RWPE2 (cell line): ENCODE measurements around the gene NAA60.
"Not testable (repeated sequence)": the region's sequence is repeated elsewhere in the genome, so short reads cannot be mapped to it uniquely, and the experiment has no call there.

Experiments used
- ATAC-seq: fragments of 200-7000 bp; cut with Tn5 transposase; 3 replicates; pipeline ENCODE4 v1.9.1; 2021; ENCODE audit warnings: low read depth
- DNase-seq: peaks from one replicate; pipeline ENCODE4 v3.0.0-alpha.2; 2020; ENCODE audit warnings: low spot score
- H3K27ac ChIP-seq: fragments of 450-650 bp; 2 replicates; pipeline ENCODE4 v1.5.1; 2017; ENCODE audit warnings: mild to moderate bottlenecking; ENCODE audit not compliant: poor library complexity, severe bottlenecking
- H3K27me3 ChIP-seq: fragments of 250-450 bp; sonication (Bioruptor Pico); 2 replicates; pipeline ENCODE4 v1.5.1; 2021; ENCODE audit warnings: mild to moderate bottlenecking, moderate library complexity; ENCODE audit not compliant: insufficient read depth, poor library complexity, severe bottlenecking
- H3K36me3 ChIP-seq: fragments of 250-450 bp; sonication (Bioruptor Pico); 2 replicates; pipeline ENCODE4 v1.5.1; 2020; ENCODE audit warnings: low read depth, mild to moderate bottlenecking, moderate library complexity
- H3K4me1 ChIP-seq: fragments of 250-450 bp; sonication (Bioruptor Pico); 2 replicates; pipeline ENCODE4 v1.5.1; 2021; ENCODE audit warnings: mild to moderate bottlenecking, moderate library complexity; ENCODE audit not compliant: insufficient read depth, poor library complexity, severe bottlenecking
- H3K4me3 ChIP-seq: fragments of 250-450 bp; sonication (Bioruptor Pico); 2 replicates; pipeline ENCODE4 v1.5.1; 2021; ENCODE audit warnings: mild to moderate bottlenecking, moderate library complexity; ENCODE audit not compliant: severe bottlenecking
- H3K9me3 ChIP-seq: fragments of 250-450 bp; sonication (Bioruptor Pico); 2 replicates; pipeline ENCODE4 v1.5.1; 2021; ENCODE audit warnings: mild to moderate bottlenecking, moderate library complexity; ENCODE audit not compliant: severe bottlenecking
- TF ChIP-seq, protein P1 (sequence below): fragments of 450-650 bp; IDR thresholded peaks from one replicate; pipeline ENCODE4 v1.5.1; 2017; ENCODE audit warnings: mild to moderate bottlenecking, moderate library complexity; ENCODE audit not compliant: poor library complexity, severe bottlenecking

The NAA60 gene

DNA sequence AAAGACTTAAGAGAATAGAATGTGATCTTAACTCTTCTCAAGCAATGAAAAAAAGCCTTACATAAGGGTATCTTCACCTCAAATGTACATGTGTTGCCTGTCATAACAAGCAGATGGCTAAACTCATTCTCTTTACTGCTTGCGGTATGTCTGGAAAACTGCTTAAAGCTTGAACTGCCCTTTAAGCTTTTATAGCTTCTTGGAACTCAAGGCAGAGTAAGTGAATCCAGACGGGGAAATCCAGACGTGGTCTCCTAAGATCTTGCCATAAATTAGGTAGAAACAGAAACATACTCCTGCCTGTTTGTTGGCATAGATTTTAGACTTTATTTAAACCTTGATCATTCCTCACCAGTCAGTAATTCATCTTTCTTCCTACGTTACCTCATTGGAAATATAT is 76.9 kb downstream of the NAA60 start:
- TF ChIP-seq, protein P1, sequence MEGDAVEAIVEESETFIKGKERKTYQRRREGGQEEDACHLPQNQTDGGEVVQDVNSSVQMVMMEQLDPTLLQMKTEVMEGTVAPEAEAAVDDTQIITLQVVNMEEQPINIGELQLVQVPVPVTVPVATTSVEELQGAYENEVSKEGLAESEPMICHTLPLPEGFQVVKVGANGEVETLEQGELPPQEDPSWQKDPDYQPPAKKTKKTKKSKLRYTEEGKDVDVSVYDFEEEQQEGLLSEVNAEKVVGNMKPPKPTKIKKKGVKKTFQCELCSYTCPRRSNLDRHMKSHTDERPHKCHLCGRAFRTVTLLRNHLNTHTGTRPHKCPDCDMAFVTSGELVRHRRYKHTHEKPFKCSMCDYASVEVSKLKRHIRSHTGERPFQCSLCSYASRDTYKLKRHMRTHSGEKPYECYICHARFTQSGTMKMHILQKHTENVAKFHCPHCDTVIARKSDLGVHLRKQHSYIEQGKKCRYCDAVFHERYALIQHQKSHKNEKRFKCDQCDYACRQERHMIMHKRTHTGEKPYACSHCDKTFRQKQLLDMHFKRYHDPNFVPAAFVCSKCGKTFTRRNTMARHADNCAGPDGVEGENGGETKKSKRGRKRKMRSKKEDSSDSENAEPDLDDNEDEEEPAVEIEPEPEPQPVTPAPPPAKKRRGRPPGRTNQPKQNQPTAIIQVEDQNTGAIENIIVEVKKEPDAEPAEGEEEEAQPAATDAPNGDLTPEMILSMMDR = no peak
- ATAC-seq (no peak), DNase-seq (no peak)
- Histone ChIP-seq H3K4me1 (no peaks in the 10 kb centered on the region), H3K4me3 (no peak overlapping the region), H3K36me3 (peaks cover 50% of the 10 kb centered on the region), H3K27me3 (no peaks in the 10 kb centered on the region), H3K9me3 (no peaks in the 10 kb centered on the region), H3K27ac (no peak overlapping the region)

DNA sequence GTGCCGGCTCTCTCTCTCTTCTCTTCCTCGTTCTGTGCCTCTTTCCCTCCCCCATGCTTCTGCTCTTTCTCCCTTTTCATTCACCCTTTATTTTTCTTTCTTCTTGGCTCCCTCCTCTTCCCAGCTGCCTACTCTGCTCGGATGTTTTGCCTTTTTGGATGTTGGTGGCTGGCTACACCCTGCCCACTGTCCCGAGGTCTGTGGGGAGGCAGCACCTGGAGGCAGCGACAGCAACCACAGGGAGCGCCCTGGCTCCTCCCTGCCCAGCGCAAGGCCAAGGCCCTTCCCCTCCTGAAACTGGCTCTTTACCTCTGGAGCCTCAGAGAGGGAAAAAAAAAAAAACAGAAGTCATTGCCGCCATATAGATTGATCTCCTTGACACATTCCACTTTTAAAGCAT is 77.4 kb downstream of the NAA60 start:
- no peak overlapping the region for H3K4me3 ChIP-seq
- TF ChIP-seq, protein P1 = no peak
- ATAC-seq = no peak

DNA sequence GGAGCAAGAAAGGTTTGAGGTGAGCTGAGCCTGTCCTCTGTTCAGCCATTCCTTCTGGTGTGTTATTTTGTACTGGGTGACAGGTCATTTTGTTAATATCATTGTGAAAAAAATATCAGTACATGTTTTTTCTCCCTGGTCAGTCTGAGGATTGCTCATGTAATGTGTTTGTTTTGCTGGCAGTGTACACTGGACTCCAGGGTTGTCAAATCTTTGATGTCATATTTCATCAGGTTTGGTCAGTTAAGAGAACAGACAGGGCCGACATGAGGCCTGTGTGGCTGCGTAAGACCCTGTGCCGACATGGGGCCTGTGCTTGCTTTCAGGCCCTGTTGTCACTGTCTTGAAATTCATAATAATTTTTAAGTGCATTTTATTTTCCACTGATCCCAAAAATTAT is 79.8 kb downstream of the NAA60 start:
- Histone ChIP-seq H3K27me3 (no peaks in the 10 kb centered on the region), H3K27ac (no peak overlapping the region), H3K4me1 (no peaks in the 10 kb centered on the region), H3K9me3 (no peaks in the 10 kb centered on the region), H3K4me3 (no peak overlapping the region), H3K36me3 (peaks cover 32% of the 10 kb centered on the region)
- DNase-seq = no peak
- ATAC-seq = no peak
- TF ChIP-seq, protein P1 = no peak

More for the DNA sequence above, 77.4 kb downstream of the NAA60 start:
- H3K27ac ChIP-seq = no peak overlapping the region
- no peaks in the 10 kb centered on the region for H3K4me1 ChIP-seq
- no peaks in the 10 kb centered on the region for H3K27me3 ChIP-seq
- no peak for DNase-seq
- H3K9me3 ChIP-seq = no peaks in the 10 kb centered on the region
- peaks cover 46% of the 10 kb centered on the region for H3K36me3 ChIP-seq

DNA sequence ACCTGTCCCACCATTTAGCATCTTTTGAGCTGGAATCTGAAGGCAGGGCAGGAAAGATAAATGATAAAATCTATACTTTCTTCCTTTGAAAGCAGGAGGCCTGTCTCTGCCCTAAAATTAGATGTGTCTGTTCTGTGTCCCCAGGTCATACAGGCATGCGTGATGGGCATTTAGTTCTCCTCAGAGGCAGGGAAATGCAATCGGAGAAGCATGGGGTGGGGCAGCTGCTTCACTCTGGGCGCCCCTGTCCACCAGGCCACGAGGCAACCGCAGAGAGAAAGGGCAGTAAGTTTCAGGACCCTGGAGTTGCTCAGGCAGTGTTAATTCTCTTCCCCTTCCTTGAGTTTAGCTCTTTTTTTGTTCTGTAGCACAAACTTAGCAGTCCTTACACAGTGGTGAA is 82.5 kb downstream of the NAA60 start:
- no peak overlapping the region for H3K4me3 ChIP-seq
- H3K27me3 ChIP-seq = no peaks in the 10 kb centered on the region
- no peaks in the 10 kb centered on the region for H3K9me3 ChIP-seq
- DNase-seq (no peak), ATAC-seq (no peak)
- H3K4me1 ChIP-seq = no peaks in the 10 kb centered on the region
- peaks cover 45% of the 10 kb centered on the region for H3K36me3 ChIP-seq
- no peak overlapping the region for H3K27ac ChIP-seq
- TF ChIP-seq, protein P1 = no peak

DNA sequence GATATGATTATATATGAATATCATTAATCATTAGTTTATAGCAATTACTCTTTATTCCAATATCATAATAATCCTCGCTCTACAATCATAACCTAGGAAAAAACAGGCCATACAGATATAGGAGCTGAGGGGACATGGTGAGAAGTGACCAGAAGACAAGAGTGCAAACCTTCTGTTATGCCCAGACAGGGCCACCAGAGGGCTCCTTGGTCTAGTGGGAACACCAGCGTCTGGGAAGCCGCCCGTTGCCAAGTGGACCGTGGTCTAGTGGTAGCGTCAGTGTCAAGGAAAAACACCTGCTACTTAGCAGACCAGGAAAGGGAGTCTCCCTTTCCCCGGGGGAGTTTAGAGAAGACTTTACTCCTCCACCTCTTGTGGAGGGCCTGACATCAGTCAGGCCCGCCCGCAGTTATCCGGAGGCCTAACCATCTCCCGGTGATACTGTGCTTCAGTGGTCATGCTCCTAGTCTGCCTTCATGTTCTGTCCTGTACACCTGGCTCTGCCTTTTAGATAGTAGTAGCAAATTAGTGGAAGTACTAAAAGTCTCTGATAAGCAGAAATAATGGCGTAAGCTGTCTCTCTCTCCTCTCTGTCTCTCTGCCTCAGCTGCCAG is 83.8 kb downstream of the NAA60 start:
- H3K9me3 ChIP-seq, DNase-seq, H3K4me1 ChIP-seq, ATAC-seq, H3K4me3 ChIP-seq, H3K27me3 ChIP-seq, H3K27ac ChIP-seq: not testable (repeated sequence)
- TF ChIP-seq, protein P1 = peak; percentile 72
- peaks cover 49% of the 10 kb centered on the region for H3K36me3 ChIP-seq
